Measurements from ENCODE around the gene LDAF1. TPM values are rescaled to one million over a fixed set of nuclear protein-coding genes. Genes with fewer than 3 reads are reported as not detected.

Gene LDAF1
- total and polyA plus RNA-seq, 2 of the 8 experiments (the other 6 are each of a cell fraction or from before 2014, with no cell fraction given), result 32.4 to 34.2 TPM

- no peak overlapping the region for H3K9ac ChIP-seq (replicated peaks in 1 of 4; ENCODE audit: extremely low read depth in 1 of 4, low read depth in 3 of 4, low read length in 3 of 4)
- no peaks in the 10 kb centered on the region for H3K79me1 ChIP-seq (ENCODE audit: low read depth, low read length)
- H3K14ac ChIP-seq (ENCODE audit: insufficient read length), result no peak overlapping the region
- no peak overlapping the region for H2BK20ac ChIP-seq (ENCODE audit: low read length)
- H4K20me1 ChIP-seq (replicated peaks in 1 of 2; ENCODE audit: control insufficient read depth in 1 of 2, insufficient read depth in 2 of 2, low read length in 2 of 2), result peaks cover 0 to 1% of the 10 kb centered on the region in 2 experiments
- no peak overlapping the region for H3K18ac ChIP-seq (ENCODE audit: extremely low read depth, low read length)
- no peaks in the 10 kb centered on the region for H3K9me3 ChIP-seq (ENCODE audit: insufficient read depth in 2 of 2, low read depth in 1 of 2, low read length in 1 of 2)
- H3K27ac ChIP-seq (ENCODE audit: low read depth, low read length), result no peak overlapping the region
- no peak overlapping the region for H3K4me2 ChIP-seq (ENCODE audit: insufficient read depth in 1 of 2, low read depth in 2 of 2, low read length in 2 of 2)
- H3K4ac ChIP-seq (replicated peaks; ENCODE audit: insufficient read length, low read depth, low read length), result no peak overlapping the region
- FAIRE-seq (no peak), DNase-seq (ENCODE audit: low read depth in 1 of 2, low spot score in 2 of 2) (no peak)
- H2BK12ac ChIP-seq (ENCODE audit: low read depth, low read length), result no peak overlapping the region
- no peak overlapping the region for H3K56ac ChIP-seq (replicated peaks; ENCODE audit: insufficient read length, low read depth, low read length)
- H2AK5ac ChIP-seq (ENCODE audit: low read depth, low read length), result no peak overlapping the region
- H3K23me2 ChIP-seq (ENCODE audit: low read depth, low read length), result no peaks in the 10 kb centered on the region
- no peaks in the 10 kb centered on the region for H3K79me2 ChIP-seq (ENCODE audit: control insufficient read depth in 1 of 2, insufficient read depth in 2 of 2, low read length in 2 of 2)
- H4K91ac ChIP-seq (replicated peaks; ENCODE audit: insufficient read length, low read length), result no peak overlapping the region
- no peaks in the 10 kb centered on the region for H3K27me3 ChIP-seq (replicated peaks in 1 of 4; ENCODE audit: control insufficient read depth in 3 of 4, extremely low read depth in 1 of 4, insufficient read depth in 3 of 4, low read length in 3 of 4)
- WGBS, 2 experiments (ENCODE audit: extremely low coverage in 1 of 2, insufficient coverage in 1 of 2, insufficient read length in 1 of 2, insufficient replicate concordance in 2 of 2, low coverage in 1 of 2, low lambda C conversion rate in 2 of 2, missing lambda C conversion rate in 1 of 2), result 93% methylated on average over 1 of the region's 1 CpG; no CpG with 5 or more reads in 1 of the 2 experiments
- no peak overlapping the region for H3K23ac ChIP-seq (ENCODE audit: insufficient read length)
- H4K8ac ChIP-seq (ENCODE audit: extremely low read depth, insufficient read depth, low read length), result no peak overlapping the region
- H3K36me3 ChIP-seq (ENCODE audit: control insufficient read depth in 2 of 4, insufficient read depth in 4 of 4, low read length in 3 of 4), result no peaks in the 10 kb centered on the region
- TF ChIP-seq POU5F1 (IDR thresholded peaks at IDR 0.05; ENCODE audit: low read depth, low read length) (no peak), JUN (IDR thresholded peaks at IDR 0.05; ENCODE audit: low read depth, low read length) (no peak), MAX (IDR thresholded peaks at IDR 0.05) (no peak), TAF7 (optimal IDR thresholded peaks at IDR 0.05; ENCODE audit: borderline replicate concordance, low read depth, low read length) (no peak), EGR1 (IDR thresholded peaks at IDR 0.05; ENCODE audit: borderline replicate concordance, low read depth, low read length) (no peak), TAF1 (IDR thresholded peaks at IDR 0.05; ENCODE audit: low read depth, low read length) (no peak), CBX5 (IDR thresholded peaks at IDR 0.05; ENCODE audit: low read depth, low read length) (no peak), MAFK (IDR thresholded peaks at IDR 0.05; ENCODE audit: low read depth, low read length) (no peak), SP2 (IDR thresholded peaks at IDR 0.05; ENCODE audit: low read length) (no peak), ZNF274 (IDR thresholded peaks at IDR 0.05; ENCODE audit: borderline replicate concordance, extremely low read depth, low read length) (no peak)
- ChIA-PET POLR2A (ENCODE audit: partially characterized antibody) (no interaction called here), CTCF (ENCODE audit: partially characterized antibody) (interaction anchor here (0.6 to 1.7 kb wide), 6 partner anchors 8 to 104 kb away, joined by 3 to 5 read pairs (median 4); no protein-coding TSS in a partner anchor)
- H3K4me1 ChIP-seq (replicated peaks in 1 of 4; ENCODE audit: control insufficient read depth in 3 of 4, insufficient read depth in 4 of 4, low read length in 3 of 4), result no peaks in the 10 kb centered on the region
- no peak overlapping the region for H2BK120ac ChIP-seq (replicated peaks; ENCODE audit: low read depth, low read length)
- no peak overlapping the region for H2BK15ac ChIP-seq (ENCODE audit: low read length)
- no peak overlapping the region for H3K4me3 ChIP-seq (ENCODE audit: extremely low read depth in 1 of 4, insufficient read depth in 2 of 4, low read depth in 3 of 4, low read length in 4 of 4)
- H2AFZ ChIP-seq (ENCODE audit: low read length), result no peak overlapping the region
- H2BK5ac ChIP-seq (ENCODE audit: low read depth, low read length), result no peak overlapping the region
- H4K5ac ChIP-seq (ENCODE audit: insufficient read length, low read depth, low read length), result no peak overlapping the region
Observed at GRCh38 chr16:21197112-21197511, 38.6 kb downstream of the LDAF1 start.

Data from H1 (cell line).